ENCODE measurements around the gene C19orf85. TPM values are rescaled to one million over a fixed set of nuclear protein-coding genes. Genes with fewer than 3 reads are reported as not detected.
A peak's percentile ranks its signal among the peaks of the same experiment; 100 is the strongest.
"Not testable (repeated sequence)": the region's sequence is repeated elsewhere in the genome, so short reads cannot be mapped to it uniquely, and the experiment has no call there.

C19orf85 gene
- total RNA-seq, 1 experiment from 2014 or later = not detected

DNA sequence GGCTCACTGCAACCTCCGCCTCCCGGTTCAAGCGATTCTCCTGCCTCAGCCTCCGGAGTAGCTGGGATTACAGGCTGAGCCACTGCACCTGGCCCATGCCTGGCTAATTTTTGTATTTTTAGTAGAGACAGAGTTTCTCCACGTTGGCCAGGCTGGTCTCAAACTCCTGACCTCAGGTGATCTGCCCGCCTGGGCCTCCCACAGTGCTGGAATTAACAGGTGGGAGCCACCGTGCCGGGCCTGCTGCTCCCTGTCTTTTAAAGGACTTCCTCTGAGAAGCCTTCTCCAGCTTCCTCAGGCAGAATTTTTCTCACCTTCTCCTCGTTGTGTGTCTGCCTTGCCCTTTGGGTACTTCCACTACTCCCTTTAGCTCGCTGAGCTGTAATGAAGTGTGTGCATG lies 32.3 kb upstream of the C19orf85 start:
- H3K4me1 ChIP-seq (ENCODE audit: control insufficient read depth, insufficient read depth, low read length) = peaks cover 21% of the 10 kb centered on the region
- POLR2A ChIA-PET = not testable (repeated sequence)

DNA sequence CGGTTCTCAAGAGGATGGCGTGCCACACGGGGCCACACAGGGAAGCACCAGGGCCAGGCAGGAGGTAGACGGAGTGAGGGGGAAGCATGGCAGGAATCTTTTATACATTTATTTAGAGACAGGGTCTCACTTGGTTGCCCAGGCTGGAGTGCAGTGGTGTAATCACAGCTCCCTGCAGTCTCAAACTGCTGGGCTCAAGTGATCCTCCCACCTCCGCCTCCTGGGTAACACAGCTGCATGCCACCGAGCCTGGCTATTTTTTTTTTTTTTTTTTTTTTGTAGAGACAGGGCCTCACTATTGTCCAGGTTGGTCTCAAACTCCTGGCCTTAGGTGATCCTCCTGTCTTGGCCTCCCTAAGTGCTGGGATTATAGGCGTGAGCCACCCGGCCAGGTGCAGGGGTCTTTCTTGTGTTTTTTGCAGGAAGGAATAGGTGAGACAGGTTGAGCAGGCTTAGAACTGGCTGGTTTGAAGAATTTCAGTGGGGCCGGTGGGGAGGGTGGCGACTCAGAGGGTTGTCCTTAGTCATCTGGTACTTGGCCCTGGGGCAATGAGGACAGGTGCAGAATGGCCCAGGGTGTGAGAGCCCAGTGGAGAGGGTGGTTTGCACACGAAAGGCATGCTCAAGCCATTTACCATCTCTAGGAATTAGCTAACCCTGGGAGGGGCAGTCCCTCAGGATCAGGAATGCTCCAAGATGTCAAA lies 31.2 kb upstream of the C19orf85 start:
- H3K27me3 ChIP-seq (ENCODE audit: control insufficient read depth, insufficient read depth, low read length) = no peaks in the 10 kb centered on the region
- peaks cover 31% of the 10 kb centered on the region for H3K4me1 ChIP-seq (ENCODE audit: control insufficient read depth, insufficient read depth, low read length)
- ChIA-PET POLR2A (no interaction called here), CTCF (interaction anchor here (1.1 kb wide), 1 partner anchor 16 kb away, joined by 3 read pairs; no protein-coding TSS in a partner anchor)
- H3K27ac ChIP-seq (ENCODE audit: low read length) = no peak overlapping the region
- in situ Hi-C loops (cut with HindIII; ENCODE audit: low pct_unique_long_range_greater_than_20kb, low sequenced_read_pairs) = no loop called here
- intact Hi-C loops (cut with micrococcal nuclease; ENCODE audit: unreplicated experiment) = no loop called here
- ATAC-seq (no peak), DNase-seq (ENCODE audit: low read depth, low spot score) (no peak)
- no peaks in the 10 kb centered on the region for H3K9me3 ChIP-seq (ENCODE audit: control insufficient read depth, insufficient read depth, low read depth, low read length)
- H3K36me3 ChIP-seq (ENCODE audit: control insufficient read depth, insufficient read depth, low read length) = no peaks in the 10 kb centered on the region
- TF ChIP-seq TCF7L2 (IDR thresholded peaks at IDR 0.05; ENCODE audit: low read depth, low read length) = no peak
- TF ChIP-seq, protein P1, sequence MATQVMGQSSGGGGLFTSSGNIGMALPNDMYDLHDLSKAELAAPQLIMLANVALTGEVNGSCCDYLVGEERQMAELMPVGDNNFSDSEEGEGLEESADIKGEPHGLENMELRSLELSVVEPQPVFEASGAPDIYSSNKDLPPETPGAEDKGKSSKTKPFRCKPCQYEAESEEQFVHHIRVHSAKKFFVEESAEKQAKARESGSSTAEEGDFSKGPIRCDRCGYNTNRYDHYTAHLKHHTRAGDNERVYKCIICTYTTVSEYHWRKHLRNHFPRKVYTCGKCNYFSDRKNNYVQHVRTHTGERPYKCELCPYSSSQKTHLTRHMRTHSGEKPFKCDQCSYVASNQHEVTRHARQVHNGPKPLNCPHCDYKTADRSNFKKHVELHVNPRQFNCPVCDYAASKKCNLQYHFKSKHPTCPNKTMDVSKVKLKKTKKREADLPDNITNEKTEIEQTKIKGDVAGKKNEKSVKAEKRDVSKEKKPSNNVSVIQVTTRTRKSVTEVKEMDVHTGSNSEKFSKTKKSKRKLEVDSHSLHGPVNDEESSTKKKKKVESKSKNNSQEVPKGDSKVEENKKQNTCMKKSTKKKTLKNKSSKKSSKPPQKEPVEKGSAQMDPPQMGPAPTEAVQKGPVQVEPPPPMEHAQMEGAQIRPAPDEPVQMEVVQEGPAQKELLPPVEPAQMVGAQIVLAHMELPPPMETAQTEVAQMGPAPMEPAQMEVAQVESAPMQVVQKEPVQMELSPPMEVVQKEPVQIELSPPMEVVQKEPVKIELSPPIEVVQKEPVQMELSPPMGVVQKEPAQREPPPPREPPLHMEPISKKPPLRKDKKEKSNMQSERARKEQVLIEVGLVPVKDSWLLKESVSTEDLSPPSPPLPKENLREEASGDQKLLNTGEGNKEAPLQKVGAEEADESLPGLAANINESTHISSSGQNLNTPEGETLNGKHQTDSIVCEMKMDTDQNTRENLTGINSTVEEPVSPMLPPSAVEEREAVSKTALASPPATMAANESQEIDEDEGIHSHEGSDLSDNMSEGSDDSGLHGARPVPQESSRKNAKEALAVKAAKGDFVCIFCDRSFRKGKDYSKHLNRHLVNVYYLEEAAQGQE (IDR thresholded peaks at IDR 0.05; ENCODE audit: insufficient read depth in 1 of 2, low read depth in 2 of 2, low read length in 1 of 2) = no peak
- H3K4me3 ChIP-seq (ENCODE audit: low read depth in 2 of 2, low read length in 2 of 2) = no peak overlapping the region
- BruUV-seq (replicated peaks) = no TSS peak

More for the DNA sequence above, 32.3 kb upstream of the C19orf85 start:
- H3K36me3 ChIP-seq (ENCODE audit: control insufficient read depth, insufficient read depth, low read length); H3K4me3 ChIP-seq (ENCODE audit: low read depth in 2 of 2, low read length in 2 of 2); DNase-seq (ENCODE audit: low read depth, low spot score); H3K27ac ChIP-seq (ENCODE audit: low read length); BruUV-seq (replicated peaks); ATAC-seq; H3K9me3 ChIP-seq (ENCODE audit: control insufficient read depth, insufficient read depth, low read depth, low read length); intact Hi-C loops (cut with micrococcal nuclease; ENCODE audit: unreplicated experiment); H3K27me3 ChIP-seq (ENCODE audit: control insufficient read depth, insufficient read depth, low read length); in situ Hi-C loops (cut with HindIII; ENCODE audit: low pct_unique_long_range_greater_than_20kb, low sequenced_read_pairs): not testable (repeated sequence)
- CTCF ChIA-PET = interaction anchor here (1.1 kb wide), 1 partner anchor 17 kb away, joined by 3 read pairs; no protein-coding TSS in a partner anchor

DNA sequence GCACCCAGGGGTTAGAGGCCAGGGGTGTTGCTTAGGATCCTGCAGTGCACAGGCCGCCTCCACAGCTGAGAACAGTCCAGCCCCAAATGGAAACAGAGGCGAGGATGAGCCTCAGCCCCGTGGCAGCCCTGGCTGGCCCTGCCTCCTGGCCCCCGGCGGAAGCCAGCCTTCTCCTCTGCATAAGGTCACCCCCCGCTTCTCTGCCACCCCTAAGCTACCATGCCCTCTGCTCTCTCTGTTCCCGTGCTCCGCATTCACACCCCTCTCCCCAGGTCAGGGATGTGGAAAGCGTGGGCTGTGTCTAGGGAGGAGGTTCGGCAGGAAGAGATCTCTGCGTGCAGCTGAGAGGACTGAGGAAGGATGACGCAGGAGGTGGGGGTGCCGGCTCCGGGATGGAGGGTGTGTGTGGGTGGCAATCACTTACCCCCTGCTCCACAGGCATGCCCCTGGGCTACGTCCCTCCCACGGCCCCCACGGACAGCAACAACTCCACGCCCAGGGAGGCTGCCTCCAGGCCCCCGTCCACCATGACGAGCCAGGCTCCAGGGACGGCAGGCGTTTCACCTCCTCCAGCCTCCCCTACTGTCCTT lies 29.7 kb upstream of the C19orf85 start:
- no peak overlapping the region for H3K27ac ChIP-seq (ENCODE audit: low read length)

More for the DNA sequence above, 29.7 kb upstream of the C19orf85 start:
- in situ Hi-C loops (cut with HindIII; ENCODE audit: low pct_unique_long_range_greater_than_20kb, low sequenced_read_pairs) (no loop called here), intact Hi-C loops (cut with micrococcal nuclease; ENCODE audit: unreplicated experiment) (no loop called here)
- Histone ChIP-seq H3K4me3 (ENCODE audit: low read depth in 2 of 2, low read length in 2 of 2) (no peak overlapping the region), H3K27me3 (ENCODE audit: control insufficient read depth, insufficient read depth, low read length) (no peaks in the 10 kb centered on the region), H3K9me3 (ENCODE audit: control insufficient read depth, insufficient read depth, low read depth, low read length) (no peaks in the 10 kb centered on the region), H3K4me1 (ENCODE audit: control insufficient read depth, insufficient read depth, low read length) (peaks cover 38% of the 10 kb centered on the region), H3K36me3 (ENCODE audit: control insufficient read depth, insufficient read depth, low read length) (no peaks in the 10 kb centered on the region)
- ChIA-PET POLR2A (interaction anchor here (0.6 to 0.7 kb wide), 4 partner anchors 9 to 335 kb away, joined by 4 to 10 read pairs (median 4); partner anchors contain the start of gene NAT14), CTCF (interaction anchor here (0.6 to 1.1 kb wide), 3 partner anchors 10 to 203 kb away, joined by 3 to 5 read pairs (median 4); no protein-coding TSS in a partner anchor)
- ATAC-seq (0 out of 2 replicates have a peak, but pooled peaks have one; percentile 5), DNase-seq (ENCODE audit: low read depth, low spot score) (no peak)
- no TSS peak for BruUV-seq (replicated peaks)
- TF ChIP-seq POLR2AphosphoS5 (IDR thresholded peaks at IDR 0.05; ENCODE audit: low read depth, low read length) = no peak
- TF ChIP-seq, protein P1 (IDR thresholded peaks at IDR 0.05; ENCODE audit: insufficient read depth in 1 of 2, low read depth in 2 of 2, low read length in 1 of 2) = no peak
- TF ChIP-seq, protein P2, sequence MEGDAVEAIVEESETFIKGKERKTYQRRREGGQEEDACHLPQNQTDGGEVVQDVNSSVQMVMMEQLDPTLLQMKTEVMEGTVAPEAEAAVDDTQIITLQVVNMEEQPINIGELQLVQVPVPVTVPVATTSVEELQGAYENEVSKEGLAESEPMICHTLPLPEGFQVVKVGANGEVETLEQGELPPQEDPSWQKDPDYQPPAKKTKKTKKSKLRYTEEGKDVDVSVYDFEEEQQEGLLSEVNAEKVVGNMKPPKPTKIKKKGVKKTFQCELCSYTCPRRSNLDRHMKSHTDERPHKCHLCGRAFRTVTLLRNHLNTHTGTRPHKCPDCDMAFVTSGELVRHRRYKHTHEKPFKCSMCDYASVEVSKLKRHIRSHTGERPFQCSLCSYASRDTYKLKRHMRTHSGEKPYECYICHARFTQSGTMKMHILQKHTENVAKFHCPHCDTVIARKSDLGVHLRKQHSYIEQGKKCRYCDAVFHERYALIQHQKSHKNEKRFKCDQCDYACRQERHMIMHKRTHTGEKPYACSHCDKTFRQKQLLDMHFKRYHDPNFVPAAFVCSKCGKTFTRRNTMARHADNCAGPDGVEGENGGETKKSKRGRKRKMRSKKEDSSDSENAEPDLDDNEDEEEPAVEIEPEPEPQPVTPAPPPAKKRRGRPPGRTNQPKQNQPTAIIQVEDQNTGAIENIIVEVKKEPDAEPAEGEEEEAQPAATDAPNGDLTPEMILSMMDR (IDR thresholded peaks at IDR 0.05) = no peak
- no peak for TF ChIP-seq SIN3A (IDR thresholded peaks at IDR 0.05; ENCODE audit: borderline replicate concordance, insufficient read depth, low read depth, low read length)
- TF ChIP-seq TCF7L2 (IDR thresholded peaks at IDR 0.05; ENCODE audit: low read depth, low read length) = no peak
